Right lobe of liver (tissue), 6 donors: ENCODE measurements around the gene CHI3L1. TPM values are rescaled to one million over a fixed set of nuclear protein-coding genes. Genes with fewer than 3 reads are reported as not detected.

Source experiments
- ATAC-seq, 4 donors: fragments of 200-7000 bp; cut with Tn5 transposase; one replicate each; pipeline ENCODE4 v1.9.1; 2020; ENCODE audit warnings: mild to moderate bottlenecking in 4 of 4, moderate library complexity in 4 of 4
- DNase-seq, 3 donors: peaks; one replicate each; pipeline ENCODE4 v3.0.0-alpha.2; 2020
- H3K27ac ChIP-seq, 3 donors: fragments of 200-600 bp; one replicate each; pipeline ENCODE4 v1.8.0; 2022
- H3K27me3 ChIP-seq, 2 donors: fragments of 200-600 bp; one replicate each; pipeline ENCODE4 v1.8.0; 2022
- H3K36me3 ChIP-seq, 4 donors: fragments of 200-600 bp; sonication (generic) in 1 of 4; one replicate each; pipeline versions ENCODE4 v1.5.1 to v1.8.0; 2017 to 2022; ENCODE audit warnings: control low read depth in 1 of 4
- H3K4me1 ChIP-seq, 4 donors: fragments of 200-600 bp; sonication (generic) in 1 of 4; one replicate each; pipeline versions ENCODE4 v1.5.1 to v1.8.0; 2017 to 2022; ENCODE audit warnings: control low read depth in 1 of 4
- H3K4me3 ChIP-seq, 3 donors: fragments of 200-600 bp; one replicate each; pipeline ENCODE4 v1.8.0; 2022
- H3K9me3 ChIP-seq, 4 donors: fragments of 200-600 bp; sonication (generic) in 1 of 4; one replicate each; pipeline versions ENCODE4 v1.5.1 to v1.8.0; 2017 to 2022; ENCODE audit warnings: control low read depth in 1 of 4
- POLR2A ChIP-seq: fragments of 450-650 bp; IDR thresholded peaks from one replicate; pipeline ENCODE4 v1.6.1; 2017; ENCODE audit warnings: antibody characterized with exemption, mild to moderate bottlenecking
- WGBS: methylation state at CpG from one replicate; pipeline ENCODE4 v1.1.6; 2018; ENCODE audit warnings: low coverage, low lambda C conversion rate; ENCODE audit not compliant: insufficient coverage; ENCODE audit errors: missing lambda C conversion rate; 5-methylcytosine and 5-hydroxymethylcytosine counted together
- intact Hi-C, 2 donors: fragments of 100-400 bp; cut with DNase I; formaldehyde crosslinking; loops; one replicate each; pipeline versions ENCODE4 v1.11.2 to v1.14.1; 2022
- total RNA-seq, 6 experiments: library from RNA; depleted of rRNA in 2 of 6; stranded (reverse); fragments of >200 nt in 2 of 6; fragmentation: NEBNext Ultra II Directional in 3 of 6; extraction: Animal tissue kit (Norgen Biotek cat#: 25700) in 3 of 6; gene quantifications; one replicate each; pipeline versions ENCODE4 v1.1.0 to v1.2.4, GENCODE V29; 2016 to 2023
- TF ChIP-seq, protein P1 (sequence below), 4 donors: fragments of 200-600 bp in 3 of 4; fragments of 450-650 bp in 1 of 4; IDR thresholded peaks; one replicate each; pipeline versions ENCODE4 v1.5.1 to v1.8.0; 2016 to 2022; ENCODE audit warnings: antibody characterized with exemption in 4 of 4, mild to moderate bottlenecking in 2 of 4
- donor health status: DM: no; HTN: yes; CAD: no.
- donor health status: DM: no; HTN: no; CAD: no.
- donor health status: DM: no; HTN: no; CAD: no.
- donor health status: DM: no; HTN: yes; CAD: no.
- donor health status: DM: no; HTN: yes; CAD: no.

Gene CHI3L1
- total RNA-seq, 6 experiments from 2014 or later: 2.8 to 397 (median 219) TPM

DNA sequence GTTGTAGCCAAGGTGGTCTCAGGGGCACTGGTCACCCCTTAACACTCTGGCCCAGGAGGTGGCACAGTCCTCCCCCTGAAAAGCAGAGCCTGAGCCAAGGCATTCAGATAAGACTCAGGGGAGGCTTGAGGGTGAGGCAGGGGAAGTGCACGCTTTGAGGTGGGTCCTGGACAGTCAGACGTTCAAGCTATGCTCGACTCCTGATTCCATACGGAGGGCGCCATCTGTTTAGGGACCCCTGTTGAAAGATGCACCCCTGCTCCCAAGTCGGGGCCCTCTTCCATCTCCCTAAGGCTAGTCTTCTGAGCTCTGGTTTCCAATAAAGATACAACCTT is 12.9 kb upstream of the CHI3L1 start:
- Histone ChIP-seq H3K9me3 (no peaks in the 10 kb centered on the region), H3K4me1 (peaks cover 0 to 23% (median 2%) of the 10 kb centered on the region in 4 donors), H3K27ac (peak overlapping the region in 2 of 3 donors; percentile 29 to 72), H3K36me3 (no peaks in the 10 kb centered on the region), H3K4me3 (no peak overlapping the region), H3K27me3 (no peaks in the 10 kb centered on the region)
- intact Hi-C loops: no loop called here
- 100% methylated on average over 1 of the region's 6 CpGs for WGBS
- TF ChIP-seq, protein P1, sequence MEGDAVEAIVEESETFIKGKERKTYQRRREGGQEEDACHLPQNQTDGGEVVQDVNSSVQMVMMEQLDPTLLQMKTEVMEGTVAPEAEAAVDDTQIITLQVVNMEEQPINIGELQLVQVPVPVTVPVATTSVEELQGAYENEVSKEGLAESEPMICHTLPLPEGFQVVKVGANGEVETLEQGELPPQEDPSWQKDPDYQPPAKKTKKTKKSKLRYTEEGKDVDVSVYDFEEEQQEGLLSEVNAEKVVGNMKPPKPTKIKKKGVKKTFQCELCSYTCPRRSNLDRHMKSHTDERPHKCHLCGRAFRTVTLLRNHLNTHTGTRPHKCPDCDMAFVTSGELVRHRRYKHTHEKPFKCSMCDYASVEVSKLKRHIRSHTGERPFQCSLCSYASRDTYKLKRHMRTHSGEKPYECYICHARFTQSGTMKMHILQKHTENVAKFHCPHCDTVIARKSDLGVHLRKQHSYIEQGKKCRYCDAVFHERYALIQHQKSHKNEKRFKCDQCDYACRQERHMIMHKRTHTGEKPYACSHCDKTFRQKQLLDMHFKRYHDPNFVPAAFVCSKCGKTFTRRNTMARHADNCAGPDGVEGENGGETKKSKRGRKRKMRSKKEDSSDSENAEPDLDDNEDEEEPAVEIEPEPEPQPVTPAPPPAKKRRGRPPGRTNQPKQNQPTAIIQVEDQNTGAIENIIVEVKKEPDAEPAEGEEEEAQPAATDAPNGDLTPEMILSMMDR (IDR thresholded peaks at IDR 0.05): no peak
- no peak for TF ChIP-seq POLR2A
- DNase-seq (peak in 1 of 3 donors; percentile 36), ATAC-seq (no peak)

DNA sequence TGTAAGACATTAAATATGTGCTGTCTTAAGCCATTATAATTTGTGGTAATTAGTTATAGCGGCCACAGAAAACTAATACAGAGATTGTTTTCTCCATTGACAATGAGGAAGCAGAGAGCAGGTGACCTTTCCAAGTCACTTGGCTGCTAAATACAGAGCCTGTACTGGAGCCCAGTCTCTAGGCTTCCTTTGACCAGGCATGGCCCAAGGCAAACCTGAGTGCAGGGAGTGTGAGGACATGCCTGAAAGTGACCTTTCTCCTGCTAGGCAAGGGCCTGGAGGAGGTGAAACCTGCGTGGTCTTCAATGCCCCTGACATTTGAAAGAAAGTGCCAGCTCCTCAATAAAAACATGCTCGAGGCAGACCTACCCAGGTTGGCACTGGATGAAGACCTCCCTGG is 12.5 kb upstream of the CHI3L1 start:
- Histone ChIP-seq H3K4me3 (no peak overlapping the region), H3K4me1 (peaks cover 0 to 23% (median 2%) of the 10 kb centered on the region in 4 donors), H3K27ac (peak overlapping the region in 1 of 3 donors; percentile 72), H3K36me3 (no peaks in the 10 kb centered on the region), H3K9me3 (no peaks in the 10 kb centered on the region), H3K27me3 (no peaks in the 10 kb centered on the region)
- peak; percentile 22 to 75 (median 34) for ATAC-seq
- no peak for TF ChIP-seq POLR2A
- TF ChIP-seq, protein P1 (IDR thresholded peaks at IDR 0.05): no peak
- 59% methylated on average over 3 of the region's 3 CpGs for WGBS
- intact Hi-C loops: no loop called here
- peak in 1 of 3 donors; percentile 72 for DNase-seq

DNA sequence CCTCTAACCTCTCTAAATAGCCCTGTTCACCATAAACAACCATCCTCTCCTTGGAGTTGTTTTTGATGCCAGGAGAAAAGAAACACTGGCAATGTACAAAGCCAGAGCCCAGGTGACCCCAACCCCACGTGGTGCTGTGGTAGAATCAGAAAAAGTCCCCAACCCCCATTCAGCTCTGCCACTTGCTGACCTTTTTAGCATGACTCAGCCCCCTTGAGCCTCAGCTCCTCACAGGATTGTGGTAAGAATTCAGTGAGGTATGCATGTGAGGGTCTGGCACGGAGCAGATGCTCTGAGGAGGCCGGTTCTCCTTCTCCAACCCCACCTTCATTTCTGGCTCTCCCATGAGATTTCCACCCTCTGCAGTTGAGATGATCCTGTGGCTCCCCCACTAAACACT is 11.1 kb upstream of the CHI3L1 start:
- ATAC-seq (no peak), DNase-seq (no peak)
- Histone ChIP-seq H3K27me3 (no peaks in the 10 kb centered on the region), H3K9me3 (no peaks in the 10 kb centered on the region), H3K4me1 (peaks cover 0 to 23% (median 2%) of the 10 kb centered on the region in 4 donors), H3K36me3 (no peaks in the 10 kb centered on the region), H3K4me3 (no peak overlapping the region), H3K27ac (no peak overlapping the region)
- intact Hi-C loops: no loop called here
- WGBS: 10% methylated on average over 1 of the region's 3 CpGs
- no peak for TF ChIP-seq POLR2A
- TF ChIP-seq, protein P1 (IDR thresholded peaks at IDR 0.05): no peak

DNA sequence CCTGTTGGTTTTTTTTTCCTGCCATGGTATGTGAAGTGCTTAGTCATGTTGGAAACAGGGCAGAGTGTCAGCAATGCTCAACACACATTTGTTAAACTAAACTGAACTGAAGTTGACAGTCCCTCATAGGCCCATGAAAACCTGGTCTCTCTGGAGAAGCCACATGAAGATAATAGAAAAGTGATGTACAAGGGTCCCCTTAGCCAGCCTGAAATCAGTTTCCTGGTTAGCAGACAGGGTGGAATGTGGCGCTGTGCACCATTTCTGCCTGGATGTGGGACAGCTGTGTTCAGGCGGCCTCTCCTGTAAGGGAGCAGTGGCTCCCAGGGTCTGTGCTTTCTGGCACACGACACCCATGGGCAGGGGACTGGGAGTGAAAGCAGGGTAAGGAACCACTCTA is 9.9 kb upstream of the CHI3L1 start:
- no peaks in the 10 kb centered on the region for H3K9me3 ChIP-seq
- TF ChIP-seq, protein P1 (IDR thresholded peaks at IDR 0.05): no peak
- no peak for TF ChIP-seq POLR2A
- ATAC-seq: no peak
- peak in 1 of 3 donors; percentile 33 for DNase-seq
- peaks cover 0 to 23% (median 2%) of the 10 kb centered on the region in 4 donors for H3K4me1 ChIP-seq
- H3K27me3 ChIP-seq: no peaks in the 10 kb centered on the region
- H3K27ac ChIP-seq: no peak overlapping the region
- WGBS: no CpG with 5 or more reads among the region's 3 CpGs
- H3K36me3 ChIP-seq: no peaks in the 10 kb centered on the region
- intact Hi-C loops: no loop called here
- no peak overlapping the region for H3K4me3 ChIP-seq

DNA sequence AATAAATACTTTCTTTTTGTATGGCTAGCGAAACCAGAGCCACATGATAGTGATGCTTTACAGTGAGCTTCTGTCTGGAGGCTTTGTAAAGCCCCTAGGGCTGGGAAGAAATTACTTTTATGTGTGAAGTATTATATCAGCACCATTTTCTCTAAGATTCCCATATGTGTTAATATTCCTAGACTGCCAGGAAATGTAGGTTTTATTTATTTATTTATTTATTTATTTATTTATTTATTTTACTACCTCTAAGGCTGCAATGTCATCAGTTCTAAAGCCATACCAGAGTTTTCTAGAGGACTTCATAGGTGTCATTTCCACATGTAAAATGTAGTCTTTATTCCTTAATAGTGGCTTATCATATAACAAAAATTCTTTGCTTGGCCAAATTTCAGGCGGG is 4.4 kb upstream of the CHI3L1 start:
- TF ChIP-seq POLR2A: no peak
- TF ChIP-seq, protein P1 (IDR thresholded peaks at IDR 0.05): no peak
- WGBS: 90% methylated on average over 2 of the region's 2 CpGs
- no peaks in the 10 kb centered on the region for H3K4me1 ChIP-seq
- H3K27me3 ChIP-seq: no peaks in the 10 kb centered on the region
- intact Hi-C loops: no loop called here
- H3K27ac ChIP-seq: no peak overlapping the region
- ATAC-seq (no peak), DNase-seq (no peak)
- H3K36me3 ChIP-seq: no peaks in the 10 kb centered on the region
- H3K9me3 ChIP-seq: no peaks in the 10 kb centered on the region
- no peak overlapping the region for H3K4me3 ChIP-seq
